ENCODE results near the gene SSUH2. TPM values are rescaled to one million over a fixed set of nuclear protein-coding genes. Genes with fewer than 3 reads are reported as not detected.

The SSUH2 gene
- total RNA-seq, 2 experiments from 2014 or later = 0.16 TPM; not detected in 1

DNA sequence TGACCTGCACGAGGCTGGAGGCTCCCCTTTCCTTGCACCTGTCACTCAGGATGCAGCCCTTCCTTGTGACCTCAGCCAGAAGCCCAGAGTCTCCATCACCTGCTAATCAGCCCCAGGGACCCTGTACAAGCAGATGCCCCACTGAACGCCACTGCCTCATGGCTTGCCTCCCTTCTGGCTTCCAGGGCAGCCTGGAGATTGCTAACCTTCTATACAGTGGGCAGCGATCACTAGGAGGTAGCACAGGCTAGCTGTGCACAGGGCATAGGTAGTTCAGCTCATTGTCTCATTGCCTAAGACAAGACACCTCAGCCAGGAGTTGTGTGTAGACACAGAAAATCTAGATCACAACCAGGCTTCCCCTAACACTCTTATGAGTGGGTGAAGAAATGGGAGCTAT, 49.3 kb downstream of the SSUH2 start:
- Histone ChIP-seq H3K9me2 (ENCODE audit: insufficient read depth, low read length) (no peaks in the 10 kb centered on the region), H3K4me1 (ENCODE audit: insufficient read depth, low read length, poor library complexity, severe bottlenecking) (no peaks in the 10 kb centered on the region), H4K20me1 (ENCODE audit: insufficient read depth, low read length) (no peaks in the 10 kb centered on the region), H3K4me2 (ENCODE audit: low read length) (no peak overlapping the region), H3K36me3 (ENCODE audit: insufficient read depth, low read length) (no peaks in the 10 kb centered on the region), H3K27ac (ENCODE audit: low read depth, low read length, poor library complexity, severe bottlenecking) (no peak overlapping the region), H3K4me3 (ENCODE audit: low read depth, low read length, poor library complexity, severe bottlenecking) (no peak overlapping the region), H3K79me2 (ENCODE audit: insufficient read depth, low read depth, low read length) (no peaks in the 10 kb centered on the region), H2AFZ (ENCODE audit: low read length) (no peak overlapping the region), H3K9me3 (ENCODE audit: low read length) (no peaks in the 10 kb centered on the region)
- CTCF ChIA-PET (ENCODE audit: unreplicated experiment) = no interaction called here
- TF ChIP-seq EZH2phosphoT487 (IDR thresholded peaks at IDR 0.05; ENCODE audit: borderline replicate concordance, low read depth, low read length) = no peak
- TF ChIP-seq, protein P1, sequence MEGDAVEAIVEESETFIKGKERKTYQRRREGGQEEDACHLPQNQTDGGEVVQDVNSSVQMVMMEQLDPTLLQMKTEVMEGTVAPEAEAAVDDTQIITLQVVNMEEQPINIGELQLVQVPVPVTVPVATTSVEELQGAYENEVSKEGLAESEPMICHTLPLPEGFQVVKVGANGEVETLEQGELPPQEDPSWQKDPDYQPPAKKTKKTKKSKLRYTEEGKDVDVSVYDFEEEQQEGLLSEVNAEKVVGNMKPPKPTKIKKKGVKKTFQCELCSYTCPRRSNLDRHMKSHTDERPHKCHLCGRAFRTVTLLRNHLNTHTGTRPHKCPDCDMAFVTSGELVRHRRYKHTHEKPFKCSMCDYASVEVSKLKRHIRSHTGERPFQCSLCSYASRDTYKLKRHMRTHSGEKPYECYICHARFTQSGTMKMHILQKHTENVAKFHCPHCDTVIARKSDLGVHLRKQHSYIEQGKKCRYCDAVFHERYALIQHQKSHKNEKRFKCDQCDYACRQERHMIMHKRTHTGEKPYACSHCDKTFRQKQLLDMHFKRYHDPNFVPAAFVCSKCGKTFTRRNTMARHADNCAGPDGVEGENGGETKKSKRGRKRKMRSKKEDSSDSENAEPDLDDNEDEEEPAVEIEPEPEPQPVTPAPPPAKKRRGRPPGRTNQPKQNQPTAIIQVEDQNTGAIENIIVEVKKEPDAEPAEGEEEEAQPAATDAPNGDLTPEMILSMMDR (conservative IDR thresholded peaks at IDR 0.05; ENCODE audit: low read length) = no peak
- DNase-seq (ENCODE audit: low spot score) = no peak
- intact Hi-C loops (cut with micrococcal nuclease; ENCODE audit: unreplicated experiment) = no loop called here
- no TSS peak for BruUV-seq (replicated peaks)
- POLR2A ChIA-PET = no interaction called here

DNA sequence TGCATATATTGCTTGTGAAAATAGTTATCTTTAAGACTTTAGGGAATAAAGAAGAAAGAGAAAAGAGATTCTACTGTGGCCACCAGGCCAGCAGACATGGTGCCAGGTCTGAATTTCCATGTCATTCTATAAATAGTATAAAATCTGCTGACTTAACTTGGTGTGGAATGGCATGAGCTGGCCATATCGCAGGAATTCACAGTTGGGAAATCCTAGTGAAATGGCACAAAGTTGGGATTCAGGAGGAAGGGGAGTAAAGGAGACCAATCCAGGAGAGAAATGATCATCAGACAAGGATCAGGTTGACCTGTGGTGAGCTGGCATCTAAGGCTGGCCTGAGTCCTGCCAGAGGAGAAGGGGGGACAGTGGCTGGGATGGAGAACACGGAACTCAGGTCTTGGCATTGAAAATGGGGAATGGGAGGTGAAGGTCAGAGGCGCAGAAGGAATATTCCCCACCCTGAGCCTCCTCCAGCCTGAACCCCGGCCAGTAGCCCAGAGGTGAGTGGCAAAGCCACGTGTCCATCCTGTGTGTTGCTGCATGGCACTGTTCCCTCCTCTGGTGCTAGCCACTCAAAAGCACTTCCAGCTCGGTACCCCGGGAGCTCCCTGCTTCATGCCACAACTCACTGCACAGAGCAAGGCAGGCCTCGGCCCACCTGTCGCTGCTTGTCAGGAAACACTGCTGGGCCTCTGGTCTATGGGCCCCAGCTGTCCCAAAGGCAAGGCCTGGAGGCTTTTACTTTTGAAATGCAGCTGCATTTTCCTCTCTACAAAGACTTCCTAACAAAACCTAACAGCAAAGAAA, 51.4 kb downstream of the SSUH2 start:
- BruUV-seq (replicated peaks) = no TSS peak
- no peaks in the 10 kb centered on the region for H3K36me3 ChIP-seq (ENCODE audit: insufficient read depth, low read length)

More for the DNA sequence above, 51.4 kb downstream of the SSUH2 start:
- intact Hi-C loops (cut with micrococcal nuclease; ENCODE audit: unreplicated experiment) = no loop called here
- POLR2A ChIA-PET = no interaction called here
- Histone ChIP-seq H3K9me2 (ENCODE audit: insufficient read depth, low read length) (no peaks in the 10 kb centered on the region), H3K4me1 (ENCODE audit: insufficient read depth, low read length, poor library complexity, severe bottlenecking) (no peaks in the 10 kb centered on the region), H3K4me3 (ENCODE audit: low read depth, low read length, poor library complexity, severe bottlenecking) (no peak overlapping the region), H3K4me2 (ENCODE audit: low read length) (no peak overlapping the region), H3K9me3 (ENCODE audit: low read length) (no peaks in the 10 kb centered on the region), H3K27ac (ENCODE audit: low read depth, low read length, poor library complexity, severe bottlenecking) (no peak overlapping the region), H2AFZ (ENCODE audit: low read length) (no peak overlapping the region), H4K20me1 (ENCODE audit: insufficient read depth, low read length) (no peaks in the 10 kb centered on the region), H3K79me2 (ENCODE audit: insufficient read depth, low read depth, low read length) (no peaks in the 10 kb centered on the region)
- CTCF ChIA-PET (ENCODE audit: unreplicated experiment) = no interaction called here
- no peak for DNase-seq (ENCODE audit: low spot score)
- TF ChIP-seq, protein P1 (conservative IDR thresholded peaks at IDR 0.05; ENCODE audit: low read length) = no peak
- no peak for TF ChIP-seq EZH2phosphoT487 (IDR thresholded peaks at IDR 0.05; ENCODE audit: borderline replicate concordance, low read depth, low read length)

All from OCI-LY7 (cell line).